T-cell (primary cell): ENCODE measurements around the gene GNA15. TPM values are rescaled to one million over a fixed set of nuclear protein-coding genes. Genes with fewer than 3 reads are reported as not detected.
A peak's percentile ranks its signal among the peaks of the same experiment; 100 is the strongest.
"Not testable (repeated sequence)": the region's sequence is repeated elsewhere in the genome, so short reads cannot be mapped to it uniquely, and the experiment has no call there.

Experiments used
- ATAC-seq, 4 experiments: fragments of 200-7000 bp in 3 of 4; fragments of 150-1000 bp in 1 of 4; cut with Tn5 transposase; replicated peaks in 1 of 4; 1 replicate in 3 of 4; 2 replicates in 1 of 4; pipeline ENCODE4 v1.10.0; 2021; ENCODE audit warnings: moderate library complexity in 3 of 4, mild to moderate bottlenecking in 2 of 4, moderate number of reproducible peaks in 1 of 4
- CTCF ChIA-PET, 2 donors: fragments of 300-600 bp; sonication (Branson Sonifier 250); formaldehyde crosslinking; loops; one replicate each; lab custom pipeline; 2022; ENCODE audit warnings: antibody characterized with exemption in 2 of 2; lab: Charles Lee
- POLR2A ChIA-PET, 2 donors: fragments of 300-600 bp; sonication (Branson Sonifier 250); formaldehyde crosslinking; loops; one replicate each; lab custom pipeline; 2022; ENCODE audit warnings: antibody characterized with exemption in 2 of 2; lab: Charles Lee
- DNase-seq, 35 experiments: peaks; one replicate each; pipeline versions ENCODE4 v3.0.0 to v3.0.0-alpha.2; 2013 to 2023
- H3K27ac ChIP-seq: one replicate; pipeline ENCODE4 v1.5.1; 2013; ENCODE audit warnings: low read length
- H3K27me3 ChIP-seq, 2 experiments: replicated peaks in 1 of 2; 1 replicate in 1 of 2; 2 replicates in 1 of 2; pipeline versions ENCODE4 v1.6.1 to v1.7.0; 2013; ENCODE audit warnings: low read length in 1 of 2, mixed read lengths in 1 of 2; ENCODE audit not compliant: control insufficient read depth in 2 of 2, insufficient read depth in 2 of 2; ENCODE audit errors: extremely low read depth in 1 of 2
- H3K36me3 ChIP-seq, 2 donors: 1 replicate in 1 of 2; 2 replicates in 1 of 2; pipeline versions ENCODE4 v1.6.1 to v1.7.0; 2013; ENCODE audit warnings: low read length in 1 of 2; ENCODE audit not compliant: control insufficient read depth in 2 of 2, insufficient read depth in 1 of 2; ENCODE audit errors: extremely low read depth in 1 of 2
- H3K4me1 ChIP-seq, 2 experiments: 1 replicate in 1 of 2; 2 replicates in 1 of 2; pipeline versions ENCODE4 v1.6.1 to v1.7.0; 2013; ENCODE audit warnings: low read length in 2 of 2, mixed read lengths in 1 of 2; ENCODE audit not compliant: insufficient read depth in 2 of 2, control insufficient read depth in 1 of 2; ENCODE audit errors: extremely low read depth in 1 of 2
- H3K4me3 ChIP-seq, 2 donors: 1 replicate in 1 of 2; 2 replicates in 1 of 2; pipeline versions ENCODE4 v1.5.1 to v1.7.0; 2013; ENCODE audit warnings: mild to moderate bottlenecking in 2 of 2, low read length in 1 of 2, moderate library complexity in 1 of 2; ENCODE audit not compliant: control insufficient read depth in 1 of 2; ENCODE audit errors: extremely low read depth in 1 of 2
- H3K9me3 ChIP-seq: 2 replicates; pipeline ENCODE4 v1.7.0; 2013
- H3K27ac Mint-ChIP-seq, 2 donors: one replicate each; pipeline ENCODE4 v1.8.0; 2020 to 2021; ENCODE audit warnings: mild to moderate bottlenecking in 2 of 2, mixed read lengths in 2 of 2
- H3K27me3 Mint-ChIP-seq, 2 donors: one replicate each; pipeline ENCODE4 v1.8.0; 2021 to 2022; ENCODE audit warnings: mixed read lengths in 2 of 2
- H3K36me3 Mint-ChIP-seq: one replicate; pipeline ENCODE4 v1.8.0; 2021; ENCODE audit warnings: mixed read lengths
- H3K4me1 Mint-ChIP-seq, 3 donors: one replicate each; pipeline ENCODE4 v1.8.0; 2020 to 2022; ENCODE audit warnings: mixed read lengths in 3 of 3, mild to moderate bottlenecking in 1 of 3
- H3K4me3 Mint-ChIP-seq, 3 donors: one replicate each; pipeline ENCODE4 v1.8.0; 2020 to 2022; ENCODE audit warnings: mild to moderate bottlenecking in 3 of 3, mixed read lengths in 3 of 3, moderate library complexity in 3 of 3
- H3K9me3 Mint-ChIP-seq, 3 donors: one replicate each; pipeline ENCODE4 v1.8.0; 2020 to 2022; ENCODE audit warnings: mixed read lengths in 3 of 3
- WGBS: methylation state at CpG from one replicate; pipeline ENCODE4 v1.1.5; 2013; ENCODE audit warnings: missing lambda C conversion rate; ENCODE audit not compliant: insufficient coverage; 5-methylcytosine and 5-hydroxymethylcytosine counted together
- total RNA-seq, 35 experiments: library from RNA in 6 of 35; stranded (reverse) in 6 of 35; fragments of 120-200 nt in 1 of 35; gene quantifications; one replicate each; pipeline versions ENCODE4 v1.2.1 to v1.2.4 and lab custom pipeline; 2013 to 2026

Gene GNA15
- total RNA-seq, 5 donors from 2014 or later (not counting 1 experiment from before 2014, with no cell fraction given), result 1.8 to 13.2 (median 2.8) TPM

GRCh38 chr19:3190921-3191805 is 55.3 kb downstream of the GNA15 start:
- CTCF ChIA-PET, result no interaction called here
- no peak overlapping the region for H3K4me3 Mint-ChIP-seq

GRCh38 chr19:3191806-3192104 is 55.9 kb downstream of the GNA15 start:
- H3K9me3 ChIP-seq, H3K4me3 ChIP-seq, POLR2A ChIA-PET, DNase-seq, H3K27me3 Mint-ChIP-seq, H3K27me3 ChIP-seq, CTCF ChIA-PET, H3K4me3 Mint-ChIP-seq, H3K27ac ChIP-seq, H3K9me3 Mint-ChIP-seq, H3K27ac Mint-ChIP-seq, ATAC-seq: not testable (repeated sequence)
- 99% methylated on average over 10 of the region's 12 CpGs for WGBS
- Histone ChIP-seq H3K4me1 (peaks cover 9 to 38% of the 10 kb centered on the region in 2 experiments), H3K36me3 (peaks cover 0 to 25% of the 10 kb centered on the region in 2 donors)
- peaks cover 17% of the 10 kb centered on the region for H3K36me3 Mint-ChIP-seq
- peaks cover 25 to 32% (median 32%) of the 10 kb centered on the region in 3 donors for H3K4me1 Mint-ChIP-seq

More at GRCh38 chr19:3190921-3191805, 55.3 kb downstream of the GNA15 start:
- WGBS, result 95% methylated on average over 36 of the region's 46 CpGs
- no peak for DNase-seq
- H3K36me3 ChIP-seq, result peaks cover 0 to 19% of the 10 kb centered on the region in 2 donors
- peaks cover 17% of the 10 kb centered on the region for H3K36me3 Mint-ChIP-seq
- peaks cover 28 to 36% (median 36%) of the 10 kb centered on the region in 3 donors for H3K4me1 Mint-ChIP-seq
- H3K27ac ChIP-seq, result no peak overlapping the region
- no peak overlapping the region for H3K27ac Mint-ChIP-seq
- no peak overlapping the region for H3K4me3 ChIP-seq
- H3K9me3 Mint-ChIP-seq, result no peaks in the 10 kb centered on the region
- H3K9me3 ChIP-seq, result no peaks in the 10 kb centered on the region
- peaks cover 11 to 44% of the 10 kb centered on the region in 2 experiments for H3K4me1 ChIP-seq
- H3K27me3 ChIP-seq, result no peaks in the 10 kb centered on the region
- H3K27me3 Mint-ChIP-seq, result no peaks in the 10 kb centered on the region
- ATAC-seq, result no peak
- POLR2A ChIA-PET, result no interaction called here

GRCh38 chr19:3192228-3192635 is 56.4 kb downstream of the GNA15 start:
- H3K9me3 ChIP-seq, result no peaks in the 10 kb centered on the region
- H3K4me1 ChIP-seq, result peaks cover 5 to 33% of the 10 kb centered on the region in 2 experiments
- no peak overlapping the region for H3K4me3 Mint-ChIP-seq
- ChIA-PET CTCF (no interaction called here), POLR2A (no interaction called here)
- peaks cover 0 to 25% of the 10 kb centered on the region in 2 donors for H3K36me3 ChIP-seq
- H3K27me3 ChIP-seq, result no peaks in the 10 kb centered on the region
- no peak for DNase-seq
- peaks cover 17% of the 10 kb centered on the region for H3K36me3 Mint-ChIP-seq
- peaks cover 20 to 27% (median 27%) of the 10 kb centered on the region in 3 donors for H3K4me1 Mint-ChIP-seq
- no peak overlapping the region for H3K27ac ChIP-seq
- H3K4me3 ChIP-seq, result no peak overlapping the region
- no peak for ATAC-seq
- H3K27me3 Mint-ChIP-seq, result no peaks in the 10 kb centered on the region
- WGBS, result 97% methylated on average over 32 of the region's 32 CpGs
- no peaks in the 10 kb centered on the region for H3K9me3 Mint-ChIP-seq
- no peak overlapping the region for H3K27ac Mint-ChIP-seq

GRCh38 chr19:3192684-3193083 is 56.9 kb downstream of the GNA15 start:
- ChIA-PET CTCF (no interaction called here), POLR2A (no interaction called here)
- Mint-ChIP-seq H3K4me1 (peaks cover 17 to 23% (median 22%) of the 10 kb centered on the region in 3 donors), H3K9me3 (no peaks in the 10 kb centered on the region), H3K27ac (no peak overlapping the region), H3K36me3 (peaks cover 17% of the 10 kb centered on the region), H3K4me3 (no peak overlapping the region), H3K27me3 (no peaks in the 10 kb centered on the region)
- no peaks in the 10 kb centered on the region for H3K27me3 ChIP-seq
- peaks cover 0 to 25% of the 10 kb centered on the region in 2 donors for H3K36me3 ChIP-seq
- peaks cover 5 to 29% of the 10 kb centered on the region in 2 experiments for H3K4me1 ChIP-seq
- 95% methylated on average over 11 of the region's 14 CpGs for WGBS
- ATAC-seq (no peak), DNase-seq (no peak)
- no peak overlapping the region for H3K27ac ChIP-seq
- H3K9me3 ChIP-seq, result no peaks in the 10 kb centered on the region
- H3K4me3 ChIP-seq, result no peak overlapping the region

GRCh38 chr19:3193256-3194105 is 57.6 kb downstream of the GNA15 start:
- POLR2A ChIA-PET, result no interaction called here
- ATAC-seq (no peak), DNase-seq (peak in 2 of 35 experiments; percentile 2 to 26)
- Histone ChIP-seq H3K36me3 (peaks cover 0 to 26% of the 10 kb centered on the region in 2 donors), H3K27ac (no peak overlapping the region), H3K27me3 (no peaks in the 10 kb centered on the region), H3K4me1 (peaks cover 4 to 21% of the 10 kb centered on the region in 2 experiments), H3K9me3 (no peaks in the 10 kb centered on the region), H3K4me3 (no peak overlapping the region)
- no peaks in the 10 kb centered on the region for H3K9me3 Mint-ChIP-seq
- WGBS, result 72% methylated on average over 33 of the region's 40 CpGs
- H3K27ac Mint-ChIP-seq, result no peak overlapping the region
- no peaks in the 10 kb centered on the region for H3K27me3 Mint-ChIP-seq
- peaks cover 9 to 15% (median 14%) of the 10 kb centered on the region in 3 donors for H3K4me1 Mint-ChIP-seq
- H3K4me3 Mint-ChIP-seq, result no peak overlapping the region
- CTCF ChIA-PET, result no interaction called here
- peaks cover 17% of the 10 kb centered on the region for H3K36me3 Mint-ChIP-seq
